H1 (cell line): Measurements from ENCODE around the gene LY86. TPM values are rescaled to one million over a fixed set of nuclear protein-coding genes. Genes with fewer than 3 reads are reported as not detected.

Source experiments
- CTCF ChIA-PET: fragments of 300-600 bp; sonication (Branson Sonifier 250); formaldehyde crosslinking; loops from one replicate; lab custom pipeline; 2021; ENCODE audit not compliant: partially characterized antibody; lab: Charles Lee
- POLR2A ChIA-PET: fragments of 300-600 bp; sonication (Branson Sonifier 250); formaldehyde crosslinking; loops from one replicate; lab custom pipeline; 2021; ENCODE audit warnings: inconsistent platforms; ENCODE audit not compliant: partially characterized antibody; lab: Charles Lee
- DNase-seq, 2 experiments: peaks; one replicate each; pipeline versions ENCODE4 v3.0.0 to v3.0.0-alpha.2; 2010 to 2022; ENCODE audit warnings: low spot score in 2 of 2, low read depth in 1 of 2, mixed read lengths in 1 of 2
- FAIRE-seq: peaks from 2 replicates; lab custom pipeline; 2011; peaks lifted over from hg19 to GRCh38; lab: Jason Lieb, UNC
- H2AFZ ChIP-seq: 2 replicates; pipeline ENCODE4 v1.8.1; 2012; ENCODE audit warnings: low read length, inconsistent platforms
- H2AK5ac ChIP-seq: 2 replicates; pipeline ENCODE4 v1.6.1; 2013; ENCODE audit warnings: low read depth, low read length
- H2BK120ac ChIP-seq: replicated peaks from 2 replicates; pipeline ENCODE3; 2013; ENCODE audit warnings: low read depth, low read length, inconsistent platforms
- H2BK12ac ChIP-seq: 2 replicates; pipeline ENCODE4 v1.6.1; 2013; ENCODE audit warnings: low read depth, low read length
- H2BK15ac ChIP-seq: 2 replicates; pipeline ENCODE4 v1.6.1; 2013; ENCODE audit warnings: low read length
- H2BK20ac ChIP-seq: 2 replicates; pipeline ENCODE4 v1.6.1; 2013; ENCODE audit warnings: low read length
- H2BK5ac ChIP-seq: 2 replicates; pipeline ENCODE4 v1.6.1; 2013; ENCODE audit warnings: low read depth, low read length
- H3K14ac ChIP-seq: 2 replicates; pipeline ENCODE4 v1.6.1; 2013; ENCODE audit warnings: inconsistent platforms; ENCODE audit not compliant: insufficient read length
- H3K18ac ChIP-seq: 2 replicates; pipeline ENCODE4 v1.6.1; 2013; ENCODE audit warnings: low read length; ENCODE audit errors: extremely low read depth
- H3K23ac ChIP-seq: 2 replicates; pipeline ENCODE4 v1.6.1; 2013; ENCODE audit warnings: inconsistent platforms; ENCODE audit not compliant: insufficient read length
- H3K23me2 ChIP-seq: 2 replicates; pipeline ENCODE4 v1.6.1; 2013; ENCODE audit warnings: low read depth, low read length
- H3K27ac ChIP-seq: 2 replicates; pipeline ENCODE4 v1.6.1; 2011; ENCODE audit warnings: low read depth, low read length, inconsistent platforms
- H3K27me3 ChIP-seq, 4 experiments: replicated peaks in 1 of 4; 1 replicate in 1 of 4; 2 replicates in 3 of 4; pipeline versions ENCODE4 v1.6.1 to v1.8.1; 2011 to 2013; ENCODE audit warnings: low read length in 3 of 4, mild to moderate bottlenecking in 3 of 4, inconsistent platforms in 2 of 4, mixed read lengths in 2 of 4, moderate library complexity in 1 of 4; ENCODE audit not compliant: control insufficient read depth in 3 of 4, insufficient read depth in 3 of 4; ENCODE audit errors: extremely low read depth in 1 of 4
- H3K36me3 ChIP-seq, 4 experiments: 2 replicates each; pipeline versions ENCODE4 v1.6.1 to v1.8.1; 2011 to 2013; ENCODE audit warnings: mild to moderate bottlenecking in 4 of 4, low read length in 3 of 4, moderate library complexity in 2 of 4, control low read depth in 1 of 4, inconsistent platforms in 1 of 4; ENCODE audit not compliant: insufficient read depth in 4 of 4, control insufficient read depth in 2 of 4
- H3K4ac ChIP-seq: replicated peaks from 2 replicates; pipeline ENCODE3; 2013; ENCODE audit warnings: low read length, low read depth, mixed read lengths, inconsistent platforms; ENCODE audit not compliant: insufficient read length
- H3K4me1 ChIP-seq, 4 experiments: replicated peaks in 1 of 4; 1 replicate in 1 of 4; 2 replicates in 3 of 4; pipeline versions ENCODE4 v1.6.1 to v1.8.1; 2011 to 2013; ENCODE audit warnings: low read length in 3 of 4, inconsistent platforms in 2 of 4, mixed read lengths in 1 of 4; ENCODE audit not compliant: insufficient read depth in 4 of 4, control insufficient read depth in 3 of 4
- H3K4me2 ChIP-seq, 2 experiments: 2 replicates each; pipeline versions ENCODE4 v1.6.1 to v1.8.1; 2011 to 2013; ENCODE audit warnings: low read depth in 2 of 2, low read length in 2 of 2, control low read depth in 1 of 2, inconsistent platforms in 1 of 2, mild to moderate bottlenecking in 1 of 2; ENCODE audit not compliant: insufficient read depth in 1 of 2
- H3K4me3 ChIP-seq, 4 experiments: fragments of 200-600, 300-600 bp in 1 of 4; sonication (generic), shearing (Covaris generic), sonication (Bioruptor Twin) in 1 of 4; 2 replicates each; pipeline versions ENCODE4 v1.5.1 to v1.8.1; 2011 to 2016; ENCODE audit warnings: low read length in 4 of 4, low read depth in 3 of 4, control low read depth in 2 of 4, inconsistent platforms in 2 of 4, mild to moderate bottlenecking in 2 of 4, mixed read lengths in 1 of 4, moderate library complexity in 1 of 4; ENCODE audit not compliant: insufficient read depth in 2 of 4; ENCODE audit errors: extremely low read depth in 1 of 4
- H3K56ac ChIP-seq: replicated peaks from 2 replicates; pipeline ENCODE3; 2013; ENCODE audit warnings: low read depth, mild to moderate bottlenecking, mixed read lengths, low read length, inconsistent platforms; ENCODE audit not compliant: insufficient read length
- H3K79me1 ChIP-seq: 2 replicates; pipeline ENCODE4 v1.6.1; 2013; ENCODE audit warnings: low read depth, low read length, control low read depth
- H3K79me2 ChIP-seq, 2 experiments: 2 replicates each; pipeline versions ENCODE4 v1.6.1 to v1.8.1; 2012 to 2013; ENCODE audit warnings: low read length in 2 of 2, mild to moderate bottlenecking in 2 of 2, inconsistent platforms in 1 of 2; ENCODE audit not compliant: insufficient read depth in 2 of 2, control insufficient read depth in 1 of 2
- H3K9ac ChIP-seq, 4 experiments: replicated peaks in 1 of 4; 1 replicate in 1 of 4; 2 replicates in 3 of 4; pipeline versions ENCODE4 v1.6.1 to v1.8.1; 2011 to 2013; ENCODE audit warnings: low read depth in 3 of 4, low read length in 3 of 4, control low read depth in 2 of 4, mild to moderate bottlenecking in 2 of 4, moderate library complexity in 2 of 4, inconsistent platforms in 1 of 4; ENCODE audit errors: extremely low read depth in 1 of 4
- H3K9me3 ChIP-seq, 2 experiments: 2 replicates each; pipeline versions ENCODE4 v1.6.1 to v1.8.1; 2012 to 2013; ENCODE audit warnings: mild to moderate bottlenecking in 2 of 2, moderate library complexity in 2 of 2, control low read depth in 1 of 2, inconsistent platforms in 1 of 2, low read depth in 1 of 2, low read length in 1 of 2, mixed read lengths in 1 of 2; ENCODE audit not compliant: insufficient read depth in 2 of 2
- H4K20me1 ChIP-seq, 2 experiments: replicated peaks in 1 of 2; 2 replicates each; pipeline versions ENCODE3 to v1.8.1; 2011 to 2013; ENCODE audit warnings: inconsistent platforms in 2 of 2, low read length in 2 of 2, mild to moderate bottlenecking in 1 of 2; ENCODE audit not compliant: insufficient read depth in 2 of 2, control insufficient read depth in 1 of 2
- H4K5ac ChIP-seq: 2 replicates; pipeline ENCODE4 v1.6.1; 2013; ENCODE audit warnings: low read length, low read depth, mixed read lengths, inconsistent platforms; ENCODE audit not compliant: insufficient read length
- H4K8ac ChIP-seq: 2 replicates; pipeline ENCODE4 v1.8.0; 2013; ENCODE audit warnings: mild to moderate bottlenecking, moderate library complexity, low read length, inconsistent platforms; ENCODE audit not compliant: insufficient read depth; ENCODE audit errors: extremely low read depth
- H4K91ac ChIP-seq: replicated peaks from 2 replicates; pipeline ENCODE3; 2013; ENCODE audit warnings: low read length, mixed read lengths, inconsistent platforms; ENCODE audit not compliant: insufficient read length
- ATF3 ChIP-seq: IDR thresholded peaks from 2 replicates; pipeline ENCODE4 v1.6.1; 2011; ENCODE audit warnings: low read depth, mild to moderate bottlenecking, low read length; ENCODE audit not compliant: insufficient read depth
- CTBP2 ChIP-seq: IDR thresholded peaks from 2 replicates; pipeline ENCODE4 v1.7.0; 2011; ENCODE audit warnings: borderline replicate concordance, mild to moderate bottlenecking, moderate library complexity, mixed read lengths, low read length; ENCODE audit not compliant: insufficient read depth, insufficient read length
- EP300 ChIP-seq, 2 experiments: IDR thresholded peaks; 1 replicate in 1 of 2; 2 replicates in 1 of 2; pipeline ENCODE4 v1.6.1; 2011 to 2012; ENCODE audit warnings: low read depth in 2 of 2, low read length in 2 of 2, mild to moderate bottlenecking in 2 of 2, borderline replicate concordance in 1 of 2, inconsistent platforms in 1 of 2, moderate library complexity in 1 of 2
- GABPA ChIP-seq: IDR thresholded peaks from 2 replicates; pipeline ENCODE4 v1.6.1; 2011; ENCODE audit warnings: mild to moderate bottlenecking, low read length, moderate library complexity, borderline replicate concordance; ENCODE audit not compliant: insufficient read depth
- JUND ChIP-seq: IDR thresholded peaks from 2 replicates; pipeline ENCODE4 v1.6.1; 2011; ENCODE audit warnings: mild to moderate bottlenecking, improper control_type of control experiment, low read length
- MAFK ChIP-seq: IDR thresholded peaks from 2 replicates; pipeline ENCODE4 v1.6.1; 2012; ENCODE audit warnings: low read depth, mild to moderate bottlenecking, improper control_type of control experiment, low read length
- POLR2A ChIP-seq, 2 experiments: IDR thresholded peaks; 1 replicate in 1 of 2; 2 replicates in 1 of 2; pipeline ENCODE4 v1.6.1; 2011; ENCODE audit warnings: low read depth in 2 of 2, low read length in 2 of 2, mild to moderate bottlenecking in 2 of 2; ENCODE audit errors: control extremely low read depth in 1 of 2
- RFX5 ChIP-seq: IDR thresholded peaks from 2 replicates; pipeline ENCODE4 v1.6.1; 2011; ENCODE audit warnings: low read depth, low read length, improper control_type of control experiment, borderline replicate concordance
- SRF ChIP-seq: IDR thresholded peaks from 2 replicates; pipeline ENCODE4 v1.6.1; 2011; ENCODE audit warnings: mild to moderate bottlenecking, low read depth, low read length, moderate library complexity
- TAF1 ChIP-seq: IDR thresholded peaks from 2 replicates; pipeline ENCODE4 v1.6.1; 2011; ENCODE audit warnings: mild to moderate bottlenecking, low read depth, low read length
- TEAD4 ChIP-seq: IDR thresholded peaks from 2 replicates; pipeline ENCODE4 v1.6.1; 2012; ENCODE audit warnings: low read depth, low read length, inconsistent platforms, mixed read lengths
- ZNF274 ChIP-seq: IDR thresholded peaks from 2 replicates; pipeline ENCODE4 v1.7.0; 2012; ENCODE audit warnings: low read length, borderline replicate concordance; ENCODE audit errors: extremely low read depth
- WGBS, 2 experiments: shearing (Covaris generic) in 1 of 2; methylation state at CpG; one replicate each; pipeline versions ENCODE4 v1.1.6 to v1.1.7; 2013 to 2015; ENCODE audit warnings: low lambda C conversion rate in 2 of 2, mixed read lengths in 2 of 2, inconsistent platforms in 1 of 2, low coverage in 1 of 2, missing lambda C conversion rate in 1 of 2; ENCODE audit not compliant: insufficient replicate concordance in 2 of 2, insufficient coverage in 1 of 2, insufficient read length in 1 of 2; ENCODE audit errors: extremely low coverage in 1 of 2, missing lambda C conversion rate in 1 of 2; 5-methylcytosine and 5-hydroxymethylcytosine counted together
- polyA plus RNA-seq, 7 experiments: library from polyadenylated mRNA; depleted of rRNA in 3 of 7; stranded (reverse) in 5 of 7; unstranded in 2 of 7; fragments of >200 nt in 5 of 7; fragments of 200-250 nt in 2 of 7; gene quantifications; 1 replicate in 5 of 7; 2 replicates in 1 of 7; 4 replicates in 1 of 7; pipeline versions ENCODE4 v1.2.1 to v1.2.3, GENCODE V29; 2011 to 2013; ENCODE audit warnings: missing spikeins in 2 of 7, mixed read lengths in 2 of 7
- total RNA-seq: library from RNA; stranded (reverse); fragmentation: NEBNext Ultra II Directional; extraction: Animal tissue kit (Norgen Biotek cat#: 25700); gene quantifications from 2 replicates; pipeline ENCODE4 v1.2.1, GENCODE V29; 2021

The LY86 gene
- total and polyA plus RNA-seq, 2 of the 8 experiments (the other 6 are each of a cell fraction or from before 2014, with no cell fraction given): not detected

GRCh38 chr6:6580225-6580856 lies 8.2 kb upstream of the LY86 start:
- Histone ChIP-seq H2BK120ac (no peak overlapping the region), H2BK15ac (no peak overlapping the region), H2AK5ac (no peak overlapping the region), H3K56ac (no peak overlapping the region), H3K18ac (no peak overlapping the region), H3K27ac (no peak overlapping the region), H3K4me1 (no peaks in the 10 kb centered on the region), H3K4me2 (no peak overlapping the region), H3K4ac (no peak overlapping the region), H3K23ac (no peak overlapping the region), H4K91ac (no peak overlapping the region), H2BK5ac (no peak overlapping the region), H3K79me2 (no peaks in the 10 kb centered on the region), H3K4me3 (no peak overlapping the region), H4K20me1 (no peaks in the 10 kb centered on the region), H3K36me3 (no peaks in the 10 kb centered on the region), H2BK20ac (no peak overlapping the region), H4K8ac (no peak overlapping the region), H3K9me3 (peaks cover 0 to 10% of the 10 kb centered on the region in 2 experiments; a peak in 1 of 4 replicates), H3K27me3 (no peaks in the 10 kb centered on the region), H3K23me2 (no peaks in the 10 kb centered on the region), H2BK12ac (no peak overlapping the region), H2AFZ (no peak overlapping the region), H3K79me1 (no peaks in the 10 kb centered on the region), H3K14ac (no peak overlapping the region), H4K5ac (no peak overlapping the region), H3K9ac (no peak overlapping the region)
- ChIA-PET CTCF (interaction anchor here (0.8 to 1.3 kb wide), 2 partner anchors 24 to 32 kb away, joined by 3 read pairs; no protein-coding TSS in a partner anchor), POLR2A (no interaction called here)
- WGBS, 2 experiments: 81% methylated on average over 6 of the region's 6 CpGs; no CpG with 5 or more reads in 1 of the 2 experiments
- DNase-seq: no peak
- no peak for FAIRE-seq
- TF ChIP-seq EP300 (IDR thresholded peaks at IDR 0.05; ENCODE audit: borderline replicate concordance in 1 of 2, low read depth in 2 of 2, low read length in 2 of 2) (no peak), POLR2A (IDR thresholded peaks at IDR 0.05; ENCODE audit: control extremely low read depth in 1 of 2, low read depth in 2 of 2, low read length in 2 of 2) (no peak), ATF3 (no peak), MAFK (no peak), SRF (no peak), RFX5 (no peak), JUND (no peak), CTBP2 (no peak), TAF1 (no peak), GABPA (no peak), TEAD4 (no peak), ZNF274 (no peak)
